ENCODE results near the gene MINDY4. TPM values are rescaled to one million over a fixed set of nuclear protein-coding genes. Genes with fewer than 3 reads are reported as not detected.

Gene MINDY4
- 1 to 10 TPM; 3.9 to 5.1 TPM for total RNA-seq
- long read RNA-seq, partial matches to known transcripts: 2 of 3 reads
- long read RNA-seq, other reads (novel, unspliced or antisense): 1 of 3 reads

- DNase-seq: peak; percentile 90
- intact Hi-C loops (cut with DNase I): no loop called here
- peak; percentile 97 to 98 for ATAC-seq
These were observed at the start of gene MINDY4 for GRCh38 chr7:30771174-30771879. TSS of gene MINDY4 (plus strand) at chr7:30771417. CDS start at chr7:30771494, 77 bp downstream.

GRCh38 chr7:30722187-30722586 is 49.0 kb upstream of the MINDY4 start:
- no peak for ATAC-seq
- no peak for DNase-seq
- intact Hi-C loops (cut with DNase I): no loop called here

- DNase-seq (no peak), ATAC-seq (no peak)
- intact Hi-C loops (cut with DNase I): no loop called here
These were observed 48.5 kb upstream of the MINDY4 start for GRCh38 chr7:30722671-30723070.

- DNase-seq: no peak
- intact Hi-C loops (cut with DNase I): no loop called here
- no peak for ATAC-seq
These were observed 47.4 kb upstream of the MINDY4 start for GRCh38 chr7:30723776-30724175.

GRCh38 chr7:30726296-30727006 is 44.8 kb upstream of the MINDY4 start:
- DNase-seq (no peak), ATAC-seq (no peak)
- intact Hi-C loops (cut with DNase I): no loop called here

GRCh38 chr7:30727061-30727945 is 43.9 kb upstream of the MINDY4 start:
- ATAC-seq: peak in 1 of 2 donors; percentile 70

GRCh38 chr7:30728591-30729100 is 42.6 kb upstream of the MINDY4 start:
- ATAC-seq: no peak
- intact Hi-C loops (cut with DNase I): no loop called here
- no peak for DNase-seq

More at GRCh38 chr7:30727061-30727945, 43.9 kb upstream of the MINDY4 start:
- intact Hi-C loops (cut with DNase I): no loop called here
- DNase-seq: no peak

- intact Hi-C loops (cut with DNase I): no loop called here
- ATAC-seq (no peak), DNase-seq (no peak)
These were observed 41.6 kb upstream of the MINDY4 start for GRCh38 chr7:30729642-30730041.

GRCh38 chr7:30730097-30730496 is 41.1 kb upstream of the MINDY4 start:
- intact Hi-C loops (cut with DNase I): no loop called here
- no peak for ATAC-seq
- DNase-seq: no peak

GRCh38 chr7:30730996-30731395 is 40.2 kb upstream of the MINDY4 start:
- ATAC-seq (no peak), DNase-seq (no peak)
- intact Hi-C loops (cut with DNase I): no loop called here

- ATAC-seq (no peak), DNase-seq (no peak)
- intact Hi-C loops (cut with DNase I): no loop called here
These were observed 39.6 kb upstream of the MINDY4 start for GRCh38 chr7:30731581-30731980.

GRCh38 chr7:30732606-30733005 is 38.6 kb upstream of the MINDY4 start:
- DNase-seq (no peak), ATAC-seq (no peak)
- intact Hi-C loops (cut with DNase I): no loop called here

GRCh38 chr7:30733216-30733615 is 38.0 kb upstream of the MINDY4 start:
- DNase-seq: no peak
- ATAC-seq: no peak
- intact Hi-C loops (cut with DNase I): no loop called here

- DNase-seq (no peak), ATAC-seq (no peak)
- intact Hi-C loops (cut with DNase I): no loop called here
These were observed 37.5 kb upstream of the MINDY4 start for GRCh38 chr7:30733691-30734090.

- intact Hi-C loops (cut with DNase I): no loop called here
- DNase-seq (no peak), ATAC-seq (no peak)
These were observed 36.7 kb upstream of the MINDY4 start for GRCh38 chr7:30734497-30734896.

- intact Hi-C loops (cut with DNase I): no loop called here
- ATAC-seq: no peak
- DNase-seq: no peak
These were observed 35.6 kb upstream of the MINDY4 start for GRCh38 chr7:30735631-30736030.

GRCh38 chr7:30736291-30736690 is 34.9 kb upstream of the MINDY4 start:
- intact Hi-C loops (cut with DNase I): no loop called here

GRCh38 chr7:30738026-30738915 is 32.9 kb upstream of the MINDY4 start:
- intact Hi-C loops (cut with DNase I): no loop called here
- DNase-seq (no peak), ATAC-seq (no peak)

More at GRCh38 chr7:30736291-30736690, 34.9 kb upstream of the MINDY4 start:
- ATAC-seq: no peak
- DNase-seq: no peak
